GM18502 (cell line): ENCODE results near the gene ARMC10.
"Not testable (repeated sequence)": the region's sequence is repeated elsewhere in the genome, so short reads cannot be mapped to it uniquely, and the experiment has no call there.

Source experiments
- ATAC-seq: cut with Tn5 transposase; IDR thresholded peaks from one replicate; pipeline ENCODE4 v1.9.1; 2021; ENCODE audit warnings: mild to moderate bottlenecking; ENCODE audit not compliant: unreplicated experiment, poor library complexity

Gene ARMC10

GRCh38 chr7:103074519-103075336 lies at the start of gene ARMC10, which contains the start of gene FBXL13:
TSS of gene ARMC10 (plus strand) at chr7:103075140. CDS start at chr7:103075273, 133 bp downstream.
TSS of gene FBXL13 (minus strand) at chr7:103074796.
- peak; percentile 93 for ATAC-seq

- ATAC-seq, result no peak
Measured at GRCh38 chr7:103025341-103025740, 49.6 kb upstream of the ARMC10 start.

- no peak for ATAC-seq
Measured at GRCh38 chr7:103031024-103031423, 43.9 kb upstream of the ARMC10 start.

DNA sequence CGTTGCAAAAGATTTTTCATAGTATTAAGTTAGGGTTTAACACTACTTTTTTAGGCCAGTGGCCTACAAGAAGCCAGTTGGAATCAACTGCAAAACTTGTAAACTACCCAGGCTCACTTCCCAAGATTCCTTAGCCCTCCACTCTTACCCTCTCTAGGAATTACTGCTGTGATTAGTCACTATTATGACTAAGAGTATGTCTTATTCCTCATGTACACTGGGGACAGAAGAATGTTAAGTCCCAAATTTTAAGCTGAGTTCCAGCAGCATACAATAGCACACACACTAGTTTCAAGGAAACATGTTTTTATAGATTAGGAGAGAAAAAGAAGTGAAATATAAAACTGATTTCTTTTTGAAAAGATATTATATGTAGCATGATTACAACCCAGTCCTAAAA lies 43.2 kb upstream of the ARMC10 start:
- ATAC-seq, result no peak

GRCh38 chr7:103034318-103034717 lies 40.6 kb upstream of the ARMC10 start:
- ATAC-seq, result not testable (repeated sequence)

- no peak for ATAC-seq
Measured at GRCh38 chr7:103037476-103037822, 37.5 kb upstream of the ARMC10 start.

DNA sequence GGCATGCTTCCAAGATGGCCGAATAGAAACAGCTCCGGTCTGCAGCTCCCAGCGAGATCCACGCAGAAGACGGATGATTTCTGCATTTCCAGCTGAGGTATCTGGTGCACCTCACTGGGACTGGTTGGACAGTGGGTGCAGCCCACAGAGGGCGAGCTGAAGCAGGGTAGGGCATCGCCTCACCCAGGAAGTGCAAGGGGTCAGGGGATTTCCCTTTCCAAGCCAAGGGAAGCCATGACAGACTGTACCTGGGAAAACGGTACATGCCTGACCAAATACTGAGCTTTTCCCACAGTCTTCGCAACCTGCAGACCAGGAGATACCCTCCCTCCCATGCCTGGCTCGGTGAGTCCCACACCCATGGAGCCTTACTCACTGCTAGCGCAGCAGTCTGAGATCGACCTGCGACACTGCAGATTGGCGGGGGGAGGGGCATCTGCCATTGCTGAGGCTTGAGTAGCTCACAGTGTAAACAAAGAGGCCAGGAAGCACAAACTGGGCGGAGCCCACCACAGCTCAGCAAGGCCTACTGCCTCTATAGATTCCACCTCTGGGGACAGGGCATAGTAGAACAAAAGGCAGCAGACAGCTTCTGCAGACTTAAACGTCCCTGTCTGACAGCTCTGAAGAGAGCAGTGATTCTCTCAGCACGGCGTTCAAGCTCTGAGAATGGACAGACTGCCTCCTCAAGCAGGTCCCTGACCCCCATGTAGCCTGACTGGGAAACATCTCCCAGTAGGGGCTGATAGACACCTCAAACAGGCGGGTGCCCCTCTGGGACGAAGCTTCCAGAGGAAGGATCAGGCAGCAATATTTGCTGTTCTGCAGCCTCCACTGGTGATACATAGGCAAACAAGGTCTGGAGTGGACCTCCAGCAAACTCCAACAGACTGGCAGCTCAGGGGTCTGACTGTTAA lies 36.9 kb upstream of the ARMC10 start:
- ATAC-seq, result not testable (repeated sequence)

- ATAC-seq, result not testable (repeated sequence)
Measured at GRCh38 chr7:103041815-103042214, 33.1 kb upstream of the ARMC10 start.

- no peak for ATAC-seq
Measured at GRCh38 chr7:103048833-103049232, 26.1 kb upstream of the ARMC10 start.

DNA sequence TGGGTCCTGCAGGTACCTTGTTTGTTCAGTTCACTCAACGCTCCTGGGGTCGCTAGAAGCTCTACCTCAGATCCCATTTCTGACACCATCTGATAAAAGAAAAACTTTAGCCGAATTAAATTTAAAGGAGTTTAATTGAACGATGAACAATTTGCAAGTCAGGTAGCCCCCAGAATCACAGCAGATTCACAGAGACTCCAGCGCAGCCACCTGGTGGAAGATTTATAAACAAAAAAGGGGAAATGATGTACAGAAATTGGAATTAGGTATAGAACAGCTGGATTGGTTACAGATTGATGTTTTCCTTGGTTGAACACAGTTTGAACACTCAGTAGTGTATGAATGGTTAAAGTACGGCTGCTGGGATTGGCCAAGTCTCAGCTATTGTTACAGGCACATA lies 23.4 kb upstream of the ARMC10 start:
- no peak for ATAC-seq

- ATAC-seq, result not testable (repeated sequence)
Measured at GRCh38 chr7:103056006-103056405, 18.9 kb upstream of the ARMC10 start.

GRCh38 chr7:103058122-103058521 lies 16.8 kb upstream of the ARMC10 start:
- ATAC-seq, result no peak

GRCh38 chr7:103059471-103059870 lies 15.5 kb upstream of the ARMC10 start:
- ATAC-seq, result no peak

DNA sequence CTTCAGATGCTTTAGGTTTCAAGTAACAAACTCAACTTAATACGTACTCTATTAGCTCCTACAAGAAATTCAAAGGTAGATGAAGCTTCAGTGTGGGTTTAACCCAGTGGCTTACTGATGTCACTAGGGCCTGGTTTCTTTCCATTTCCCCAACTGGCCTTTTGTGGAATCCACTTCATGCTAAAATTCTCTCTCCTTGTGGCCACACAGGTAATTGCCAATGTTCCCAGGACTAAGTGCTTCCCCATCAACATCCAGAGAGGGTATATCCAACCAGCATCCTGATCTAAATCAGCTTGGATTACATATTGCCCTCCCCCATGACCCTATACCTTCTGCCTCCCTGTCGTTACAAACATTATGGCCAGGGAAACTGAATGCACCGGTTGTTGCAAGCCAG lies 11.0 kb upstream of the ARMC10 start:
- no peak for ATAC-seq

GRCh38 chr7:103065667-103066066 lies 9.3 kb upstream of the ARMC10 start:
- ATAC-seq, result peak; percentile 50

DNA sequence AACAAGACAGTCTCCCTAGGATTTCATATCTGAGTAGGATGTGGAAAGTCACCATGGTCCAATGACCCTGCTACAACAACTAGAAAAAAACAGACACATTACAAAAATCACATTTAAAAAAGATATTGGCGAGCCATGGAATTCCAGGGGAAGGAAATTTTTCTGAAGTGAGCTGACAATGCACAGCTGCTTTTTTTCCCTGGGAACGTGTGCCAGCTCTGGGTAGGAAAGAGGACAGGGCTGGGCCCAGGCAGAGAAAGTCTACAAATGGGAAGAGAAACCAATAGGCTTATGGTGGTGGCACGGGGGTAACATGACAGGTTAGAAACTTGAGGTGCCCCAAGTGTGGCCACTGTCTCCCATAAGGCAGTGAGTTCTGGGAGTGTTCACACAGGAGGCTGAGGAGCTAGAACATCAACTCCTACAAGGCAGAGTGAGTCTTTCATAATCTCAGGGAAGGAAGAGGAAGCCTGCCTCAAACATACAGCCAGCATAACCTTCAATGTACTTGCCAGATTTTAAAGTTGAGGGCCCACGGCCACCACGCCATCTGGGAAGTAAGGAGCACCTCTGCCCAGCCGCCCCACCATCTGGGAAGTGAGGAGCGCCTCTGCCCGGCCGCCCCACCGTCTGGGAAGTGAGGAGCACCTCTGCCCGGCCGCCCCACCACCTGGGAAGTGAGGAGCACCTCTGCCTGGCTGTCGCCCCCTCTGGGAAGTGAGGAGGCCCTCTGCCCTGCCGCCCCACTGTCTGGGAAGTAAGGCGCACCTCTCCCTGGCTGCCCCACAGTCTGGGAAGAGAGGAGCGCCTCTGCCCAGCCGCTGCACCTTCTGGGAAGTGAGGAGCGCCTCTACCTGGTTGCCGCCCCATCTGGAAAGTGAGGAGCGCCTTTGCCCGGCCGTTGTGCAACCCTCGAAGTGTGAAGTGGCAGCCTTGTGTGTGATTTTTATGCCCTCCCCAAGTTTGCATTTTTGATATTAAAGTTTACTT lies 6.2 kb upstream of the ARMC10 start:
- no peak for ATAC-seq

GRCh38 chr7:103071000-103071399 lies 3.9 kb upstream of the ARMC10 start:
- ATAC-seq, result no peak

- ATAC-seq, result no peak
Measured at GRCh38 chr7:103073989-103074518, 886 bp upstream of the ARMC10 start.

- ATAC-seq, result peak; percentile 57
Measured at GRCh38 chr7:103075337-103075918, 488 bp downstream of the ARMC10 start.
